HG02798 (cell line): Measurements from ENCODE around the gene SORCS3.

ENCODE experiments used
- ATAC-seq: cut with Tn5 transposase; IDR thresholded peaks from one replicate; pipeline ENCODE4 v1.9.1; 2021; ENCODE audit warnings: mild to moderate bottlenecking; ENCODE audit not compliant: unreplicated experiment, poor library complexity

SORCS3 gene

GRCh38 chr10:104957178-104957841 lies 316.2 kb downstream of the SORCS3 start:
- no peak for ATAC-seq

GRCh38 chr10:104966563-104967297 lies 325.6 kb downstream of the SORCS3 start:
- no peak for ATAC-seq

- ATAC-seq, result no peak
Measured at GRCh38 chr10:104980368-104980767, 339.3 kb downstream of the SORCS3 start.

- ATAC-seq, result no peak
Measured at GRCh38 chr10:104981995-104982394, 340.9 kb downstream of the SORCS3 start.

GRCh38 chr10:104988686-104989085 lies 347.6 kb downstream of the SORCS3 start:
- ATAC-seq, result no peak

GRCh38 chr10:104989880-104990279 lies 348.8 kb downstream of the SORCS3 start:
- no peak for ATAC-seq

- ATAC-seq, result no peak
Measured at GRCh38 chr10:104993085-104993484, 352.0 kb downstream of the SORCS3 start.

GRCh38 chr10:105001269-105001668 lies 360.2 kb downstream of the SORCS3 start:
- ATAC-seq, result no peak

GRCh38 chr10:105010411-105011121 lies 369.5 kb downstream of the SORCS3 start:
- ATAC-seq, result no peak

GRCh38 chr10:105017116-105017515 lies 376.0 kb downstream of the SORCS3 start:
- no peak for ATAC-seq

- ATAC-seq, result no peak
Measured at GRCh38 chr10:105017691-105018090, 376.6 kb downstream of the SORCS3 start.

- no peak for ATAC-seq
Measured at GRCh38 chr10:105023211-105024111, 382.4 kb downstream of the SORCS3 start.

- no peak for ATAC-seq
Measured at GRCh38 chr10:105024184-105024583, 383.1 kb downstream of the SORCS3 start.

GRCh38 chr10:105025092-105025491 lies 384.0 kb downstream of the SORCS3 start:
- no peak for ATAC-seq

- ATAC-seq, result no peak
Measured at GRCh38 chr10:105026566-105026965, 385.5 kb downstream of the SORCS3 start.

GRCh38 chr10:105029286-105029685 lies 388.2 kb downstream of the SORCS3 start:
- no peak for ATAC-seq

- no peak for ATAC-seq
Measured at GRCh38 chr10:105037022-105037421, 395.9 kb downstream of the SORCS3 start.

- no peak for ATAC-seq
Measured at GRCh38 chr10:105041956-105042355, 400.9 kb downstream of the SORCS3 start.

- no peak for ATAC-seq
Measured at GRCh38 chr10:105042906-105043552, 401.9 kb downstream of the SORCS3 start.

- no peak for ATAC-seq
Measured at GRCh38 chr10:105044902-105045301, 403.8 kb downstream of the SORCS3 start.
